Measurements from ENCODE around the gene CUEDC1.

The CUEDC1 gene

GRCh38 chr17:57835333-57835900, 119.8 kb downstream of the CUEDC1 start:
- in situ Hi-C loops (cut with HindIII; ENCODE audit: low pct_unique_long_range_greater_than_20kb, low sequenced_read_pairs): no loop called here
- no peak for TF ChIP-seq JUND (IDR thresholded peaks at IDR 0.05; ENCODE audit: low read depth)
- DNase-seq (ENCODE audit: low read depth in 1 of 2, low spot score in 1 of 2): peak in 1 of 2 experiments; percentile 66

DNA sequence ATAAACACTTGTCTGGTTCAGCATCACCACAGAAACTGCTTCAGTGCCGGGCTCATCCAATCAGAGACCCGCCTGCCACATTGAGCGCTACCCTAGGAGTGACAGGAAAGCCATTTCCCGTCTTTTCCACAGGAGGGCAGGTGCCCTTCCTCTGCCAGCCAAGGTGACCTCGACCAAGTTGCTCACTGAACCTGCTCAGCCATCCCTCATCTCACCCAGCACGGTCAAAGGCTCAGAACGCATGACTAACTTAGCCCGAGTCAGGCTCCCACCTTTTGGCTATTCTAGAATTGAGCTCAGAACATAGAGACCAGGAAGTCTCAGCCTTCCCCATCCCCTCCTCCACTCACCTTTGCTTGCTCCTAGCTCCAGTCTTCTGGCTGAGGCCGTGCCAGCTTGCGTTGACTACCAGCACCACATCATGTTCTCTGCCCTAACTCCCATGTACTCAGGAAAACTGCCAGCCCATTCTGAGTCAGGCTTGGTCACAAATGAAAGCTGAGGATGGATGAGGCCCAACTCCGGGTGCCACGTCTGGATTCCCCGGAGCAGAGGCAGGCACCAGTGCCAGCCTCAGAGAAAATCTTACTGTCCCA, 121.0 kb downstream of the CUEDC1 start:
- in situ Hi-C loops (cut with HindIII; ENCODE audit: low pct_unique_long_range_greater_than_20kb, low sequenced_read_pairs): no loop called here
- no peak for TF ChIP-seq JUND (IDR thresholded peaks at IDR 0.05; ENCODE audit: low read depth)
- peak in 1 of 2 experiments; percentile 79 for DNase-seq (ENCODE audit: low read depth in 1 of 2, low spot score in 1 of 2)

DNA sequence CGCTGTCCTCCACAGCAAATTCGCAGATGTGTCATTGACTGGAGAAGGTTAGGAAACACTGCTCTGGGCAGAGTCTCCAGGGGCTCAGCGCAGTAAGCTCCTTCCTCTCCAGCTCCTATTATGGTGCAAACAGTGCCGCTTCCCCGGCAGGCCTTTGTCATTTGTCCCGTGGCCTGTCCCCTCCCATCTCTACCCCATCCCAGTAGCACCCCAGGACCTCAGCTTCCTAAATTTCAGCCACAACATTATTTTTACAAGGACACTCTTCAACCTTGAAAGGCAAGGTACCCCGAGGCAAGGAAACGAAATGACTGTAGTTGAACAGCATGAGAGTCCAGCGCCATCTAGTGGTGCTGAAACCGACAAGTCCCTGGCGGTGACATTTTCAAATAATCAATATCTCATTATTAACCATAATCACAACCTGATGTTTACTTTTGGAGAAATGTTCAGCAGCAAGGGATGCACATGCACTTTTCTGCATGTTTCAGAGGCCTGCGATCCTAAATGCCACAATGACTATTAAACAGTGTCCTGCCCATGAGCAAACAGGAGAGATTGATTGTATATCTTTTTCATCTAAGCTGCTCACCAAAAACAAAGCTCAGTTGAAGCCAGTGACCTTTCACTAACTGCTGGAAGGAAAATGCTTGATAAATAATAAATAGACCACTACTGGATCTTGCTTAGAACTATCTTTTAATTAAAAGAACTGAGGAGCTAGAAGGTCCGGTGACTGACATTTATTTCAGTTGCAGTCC, 121.9 kb downstream of the CUEDC1 start:
- in situ Hi-C loops (cut with HindIII; ENCODE audit: low pct_unique_long_range_greater_than_20kb, low sequenced_read_pairs): no loop called here
- TF ChIP-seq JUND (IDR thresholded peaks at IDR 0.05; ENCODE audit: low read depth): no peak
- peak; percentile 49 to 87 for DNase-seq (ENCODE audit: low read depth in 1 of 2, low spot score in 1 of 2)

GRCh38 chr17:57832314-57833178, 122.7 kb downstream of the CUEDC1 start:
- in situ Hi-C loops (cut with HindIII; ENCODE audit: low pct_unique_long_range_greater_than_20kb, low sequenced_read_pairs): no loop called here
- no peak for DNase-seq (ENCODE audit: low read depth in 1 of 2, low spot score in 1 of 2)
- TF ChIP-seq JUND (IDR thresholded peaks at IDR 0.05; ENCODE audit: low read depth): no peak

- in situ Hi-C loops (cut with HindIII; ENCODE audit: low pct_unique_long_range_greater_than_20kb, low sequenced_read_pairs): no loop called here
- no peak for TF ChIP-seq JUND (IDR thresholded peaks at IDR 0.05; ENCODE audit: low read depth)
- no peak for DNase-seq (ENCODE audit: low read depth in 1 of 2, low spot score in 1 of 2)
Measured at GRCh38 chr17:57830880-57831279, 124.3 kb downstream of the CUEDC1 start.

DNA sequence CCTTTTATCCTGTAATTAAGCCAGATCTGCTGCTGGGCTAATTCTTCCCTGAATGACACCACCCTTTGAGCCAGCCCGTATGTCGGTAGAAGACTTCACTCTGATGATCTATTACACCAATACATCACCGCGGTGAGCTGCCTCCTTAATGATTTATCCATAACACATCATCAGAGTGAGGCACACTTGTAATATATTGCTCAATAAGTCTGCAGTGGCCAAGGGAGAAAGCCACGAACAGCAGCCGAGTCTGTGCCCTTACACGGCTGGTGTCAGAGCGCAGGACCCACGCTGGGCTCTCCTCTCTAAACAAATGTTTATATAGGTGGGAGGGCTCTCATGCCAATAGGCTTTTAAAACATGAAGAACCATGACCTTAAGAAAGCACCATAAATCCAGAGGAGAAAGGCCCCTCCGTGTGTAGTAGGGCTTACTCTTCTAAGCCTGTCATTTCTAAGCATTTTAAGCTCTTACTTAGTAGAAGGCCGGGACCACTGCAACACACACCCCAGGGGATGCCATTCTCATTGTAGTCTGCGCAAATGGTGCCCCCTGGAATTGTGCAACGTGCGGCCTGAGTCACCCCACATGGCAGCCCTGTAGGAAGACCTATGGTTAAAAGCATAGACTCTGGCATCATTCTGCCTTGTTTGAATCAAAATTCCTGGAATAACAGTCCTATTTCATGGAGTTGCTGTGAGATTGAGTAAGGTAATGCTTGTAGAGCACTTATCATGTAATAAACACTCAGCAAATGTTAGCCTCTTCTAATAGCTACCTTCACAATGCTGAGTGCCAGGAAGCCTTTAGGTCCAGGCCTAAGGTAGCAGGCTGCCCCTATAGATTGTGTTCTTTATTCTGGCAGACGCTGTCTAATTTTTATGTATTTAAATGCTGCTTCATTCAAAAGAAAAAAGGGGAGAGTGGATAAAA, 131.5 kb downstream of the CUEDC1 start:
- no peak for TF ChIP-seq JUND (IDR thresholded peaks at IDR 0.05; ENCODE audit: low read depth)
- DNase-seq (ENCODE audit: low read depth in 1 of 2, low spot score in 1 of 2): no peak
- in situ Hi-C loops (cut with HindIII; ENCODE audit: low pct_unique_long_range_greater_than_20kb, low sequenced_read_pairs): no loop called here

- in situ Hi-C loops (cut with HindIII; ENCODE audit: low pct_unique_long_range_greater_than_20kb, low sequenced_read_pairs): no loop called here
- DNase-seq (ENCODE audit: low read depth in 1 of 2, low spot score in 1 of 2): no peak
- TF ChIP-seq JUND (IDR thresholded peaks at IDR 0.05; ENCODE audit: low read depth): no peak
Measured at GRCh38 chr17:57819867-57820266, 135.3 kb downstream of the CUEDC1 start.

- no peak for DNase-seq (ENCODE audit: low read depth in 1 of 2, low spot score in 1 of 2)
- TF ChIP-seq JUND (IDR thresholded peaks at IDR 0.05; ENCODE audit: low read depth): no peak
- in situ Hi-C loops (cut with HindIII; ENCODE audit: low pct_unique_long_range_greater_than_20kb, low sequenced_read_pairs): no loop called here
Measured at GRCh38 chr17:57819285-57819684, 135.9 kb downstream of the CUEDC1 start.

DNA sequence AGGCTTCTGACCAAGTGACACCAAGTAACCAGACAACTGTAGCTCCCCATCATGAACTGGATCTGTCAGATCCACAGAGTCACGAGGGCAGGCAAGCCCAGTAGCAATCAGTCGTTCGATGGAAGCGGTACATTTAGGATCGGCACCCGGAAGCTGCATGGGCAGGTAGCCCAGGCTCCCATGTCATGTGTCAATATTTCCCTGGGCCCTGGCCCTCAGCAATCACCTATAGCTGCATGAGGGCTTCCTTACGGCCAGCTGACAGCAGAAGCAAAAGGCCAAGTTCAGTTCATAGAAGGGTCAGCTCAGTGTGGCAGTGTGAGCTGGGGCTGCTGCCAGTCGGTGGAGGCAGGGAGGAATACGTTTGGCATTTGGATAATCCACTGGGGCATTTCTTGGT, 137.1 kb downstream of the CUEDC1 start:
- in situ Hi-C loops (cut with HindIII; ENCODE audit: low pct_unique_long_range_greater_than_20kb, low sequenced_read_pairs): no loop called here
- no peak for TF ChIP-seq JUND (IDR thresholded peaks at IDR 0.05; ENCODE audit: low read depth)
- DNase-seq (ENCODE audit: low read depth in 1 of 2, low spot score in 1 of 2): no peak

DNA sequence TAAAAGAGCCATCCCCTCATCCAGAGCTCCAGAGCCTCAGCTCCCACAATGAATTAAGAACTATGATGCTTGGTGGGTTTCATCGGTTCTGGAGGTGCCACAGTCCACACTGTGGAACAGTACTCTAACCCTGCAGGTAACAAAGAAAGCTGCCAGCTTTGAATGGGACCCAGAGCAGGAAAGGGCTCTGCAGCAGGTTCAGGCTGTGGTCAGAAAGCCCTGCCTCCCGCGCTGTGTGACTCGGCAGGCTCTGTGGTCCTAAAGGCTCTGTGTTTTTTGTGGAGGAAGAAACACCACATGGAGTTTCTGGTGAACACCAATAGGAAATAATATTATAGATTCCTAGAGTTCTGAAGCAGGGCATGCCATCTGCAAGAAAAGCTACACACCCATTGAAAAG, 137.9 kb downstream of the CUEDC1 start:
- no peak for DNase-seq (ENCODE audit: low read depth in 1 of 2, low spot score in 1 of 2)
- in situ Hi-C loops (cut with HindIII; ENCODE audit: low pct_unique_long_range_greater_than_20kb, low sequenced_read_pairs): no loop called here
- TF ChIP-seq JUND (IDR thresholded peaks at IDR 0.05; ENCODE audit: low read depth): no peak

GRCh38 chr17:57814421-57814820, 140.8 kb downstream of the CUEDC1 start:
- in situ Hi-C loops (cut with HindIII; ENCODE audit: low pct_unique_long_range_greater_than_20kb, low sequenced_read_pairs): no loop called here
- no peak for DNase-seq (ENCODE audit: low read depth in 1 of 2, low spot score in 1 of 2)
- TF ChIP-seq JUND (IDR thresholded peaks at IDR 0.05; ENCODE audit: low read depth): no peak
